GM12873 (cell line): Measurements from ENCODE around the gene RAD51B.

Source experiments
- TF ChIP-seq, protein P1 (sequence below): IDR thresholded peaks from 2 replicates; pipeline ENCODE4 v1.5.1; 2012; ENCODE audit warnings: low read depth, mild to moderate bottlenecking, moderate library complexity, low read length, control low read depth; ENCODE audit not compliant: insufficient read depth; ENCODE audit errors: missing control alignments

Gene RAD51B

DNA sequence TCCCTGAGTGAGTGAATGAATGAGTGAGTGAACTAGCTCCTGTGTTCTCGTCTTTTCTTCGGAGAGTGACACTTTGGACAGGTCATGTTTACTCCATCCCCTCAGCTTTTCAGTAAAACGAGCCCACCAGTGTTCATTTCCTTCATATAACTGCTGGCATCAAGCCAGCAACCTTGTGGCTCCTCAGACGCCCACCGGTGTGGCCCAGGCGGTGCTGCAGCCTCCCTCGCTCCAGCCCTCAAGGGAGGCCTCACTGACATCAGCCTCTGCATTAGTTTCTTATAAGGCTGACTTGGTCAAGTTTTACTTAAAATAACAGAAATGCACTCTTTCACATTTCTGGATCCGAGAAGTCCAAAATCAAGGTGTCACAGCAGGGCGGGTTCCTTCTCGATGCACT lies 785.2 kb downstream of the RAD51B start:
- TF ChIP-seq, protein P1, sequence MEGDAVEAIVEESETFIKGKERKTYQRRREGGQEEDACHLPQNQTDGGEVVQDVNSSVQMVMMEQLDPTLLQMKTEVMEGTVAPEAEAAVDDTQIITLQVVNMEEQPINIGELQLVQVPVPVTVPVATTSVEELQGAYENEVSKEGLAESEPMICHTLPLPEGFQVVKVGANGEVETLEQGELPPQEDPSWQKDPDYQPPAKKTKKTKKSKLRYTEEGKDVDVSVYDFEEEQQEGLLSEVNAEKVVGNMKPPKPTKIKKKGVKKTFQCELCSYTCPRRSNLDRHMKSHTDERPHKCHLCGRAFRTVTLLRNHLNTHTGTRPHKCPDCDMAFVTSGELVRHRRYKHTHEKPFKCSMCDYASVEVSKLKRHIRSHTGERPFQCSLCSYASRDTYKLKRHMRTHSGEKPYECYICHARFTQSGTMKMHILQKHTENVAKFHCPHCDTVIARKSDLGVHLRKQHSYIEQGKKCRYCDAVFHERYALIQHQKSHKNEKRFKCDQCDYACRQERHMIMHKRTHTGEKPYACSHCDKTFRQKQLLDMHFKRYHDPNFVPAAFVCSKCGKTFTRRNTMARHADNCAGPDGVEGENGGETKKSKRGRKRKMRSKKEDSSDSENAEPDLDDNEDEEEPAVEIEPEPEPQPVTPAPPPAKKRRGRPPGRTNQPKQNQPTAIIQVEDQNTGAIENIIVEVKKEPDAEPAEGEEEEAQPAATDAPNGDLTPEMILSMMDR, result no peak

DNA sequence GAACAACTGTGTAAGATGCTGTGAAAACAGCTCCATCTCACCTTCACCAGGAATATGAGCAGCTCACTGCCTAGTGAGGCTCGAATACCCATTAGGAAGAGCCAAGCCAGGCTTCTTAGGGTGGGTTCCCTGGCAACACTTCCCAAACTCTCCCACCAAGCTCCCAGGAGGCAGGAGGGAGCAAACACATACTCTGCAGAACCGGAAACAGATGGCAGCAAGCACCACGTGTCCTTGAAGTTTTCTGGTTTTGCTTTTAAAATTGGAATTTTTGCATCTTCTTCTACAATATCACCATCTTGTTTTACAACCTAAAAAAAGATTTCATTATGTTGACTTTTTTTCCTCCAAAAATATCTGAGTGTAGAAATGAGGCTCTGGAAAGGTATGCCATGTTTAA lies 786.6 kb downstream of the RAD51B start:
- TF ChIP-seq, protein P1, result no peak

DNA sequence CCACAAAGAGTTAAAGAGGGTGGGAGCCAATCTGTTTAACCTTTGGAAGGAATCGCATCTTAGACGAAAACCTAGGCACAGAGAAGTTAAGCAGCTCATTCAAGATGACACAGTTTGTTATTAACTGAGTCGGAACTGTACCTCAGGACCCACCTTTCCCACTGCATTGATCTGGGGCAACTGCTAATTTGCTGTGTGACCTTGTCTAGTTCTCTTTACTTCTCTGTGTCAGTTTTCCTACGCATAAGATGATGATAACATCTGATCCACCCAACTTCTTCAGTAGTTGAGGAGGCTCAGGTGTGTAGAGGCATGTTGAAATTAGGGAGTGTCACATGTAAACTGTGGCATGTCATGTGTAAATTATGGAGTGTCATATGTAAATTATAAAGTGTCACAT lies 787.1 kb downstream of the RAD51B start:
- TF ChIP-seq, protein P1, result no peak

DNA sequence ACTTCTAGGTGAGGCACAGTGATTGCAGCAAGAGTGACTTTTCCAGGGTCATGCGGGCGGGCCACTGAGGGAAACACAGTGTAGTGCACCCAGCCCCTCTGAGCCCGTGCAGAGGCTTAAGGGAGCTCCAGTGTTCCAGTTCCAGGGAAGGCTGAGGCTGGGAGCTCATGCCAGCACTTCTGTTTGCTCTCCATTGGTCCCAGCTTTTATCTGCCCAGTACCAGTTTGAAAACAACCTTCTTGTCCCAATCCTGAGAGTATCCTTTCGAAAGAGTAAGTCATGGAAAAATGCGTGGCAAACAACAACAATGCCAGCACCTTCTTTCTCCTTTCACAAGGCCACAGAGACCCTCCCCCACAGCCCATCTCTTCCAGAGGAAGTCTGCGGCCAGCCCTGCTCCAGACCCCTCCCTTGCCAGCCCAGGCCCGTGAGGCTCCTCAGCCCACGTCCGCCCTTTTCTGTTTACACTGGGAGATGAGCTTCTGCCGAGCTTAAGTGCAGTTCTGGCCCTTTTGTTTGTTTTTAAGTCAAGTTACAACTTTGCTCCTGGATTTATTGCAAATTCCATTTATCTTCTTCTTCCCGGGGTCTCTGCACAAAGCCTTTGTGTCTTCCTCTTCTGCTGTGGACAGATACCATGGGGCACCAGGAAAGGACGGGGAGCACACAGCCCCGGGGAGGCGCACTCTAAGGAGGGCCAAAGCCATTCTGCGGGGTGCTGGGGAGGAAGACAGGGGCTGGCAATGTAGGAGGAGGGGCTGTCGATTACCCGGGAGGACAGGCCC lies 787.7 kb downstream of the RAD51B start:
- TF ChIP-seq, protein P1, result no peak

DNA sequence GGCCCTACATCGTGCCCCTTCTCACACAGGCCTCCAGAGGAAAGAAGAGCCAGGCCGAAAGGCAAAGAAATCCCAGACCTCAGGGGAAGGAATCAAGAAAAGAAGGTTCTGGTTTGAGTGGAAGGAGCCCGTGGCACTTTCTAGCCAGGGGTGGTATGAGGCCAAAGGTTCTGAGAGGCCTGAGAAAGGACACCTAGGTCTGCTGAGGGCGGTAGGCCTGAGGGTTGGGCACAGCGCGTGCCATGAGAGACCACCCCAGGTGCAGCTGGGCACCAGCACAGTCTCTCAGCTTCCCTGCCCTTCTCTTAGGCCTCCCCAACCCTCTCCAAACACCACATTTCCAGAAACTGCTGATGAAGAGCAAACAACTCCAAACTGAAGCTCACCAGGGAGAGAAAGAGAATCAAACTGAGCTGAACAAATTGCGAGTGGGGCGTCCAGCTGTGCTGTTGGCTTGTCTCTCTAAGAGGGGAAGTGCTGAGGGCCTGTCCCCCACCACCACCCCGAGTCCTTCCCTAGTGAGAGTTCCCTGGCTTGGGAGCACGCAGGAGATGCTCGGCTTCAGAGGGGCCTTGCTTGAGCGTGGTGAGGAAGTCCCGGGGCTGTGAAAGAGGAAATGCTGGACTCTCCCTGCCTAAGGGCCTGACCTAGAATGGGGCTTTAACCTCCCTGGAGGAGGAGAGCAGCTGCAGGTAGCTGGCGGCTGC lies 788.4 kb downstream of the RAD51B start:
- TF ChIP-seq, protein P1, result no peak

DNA sequence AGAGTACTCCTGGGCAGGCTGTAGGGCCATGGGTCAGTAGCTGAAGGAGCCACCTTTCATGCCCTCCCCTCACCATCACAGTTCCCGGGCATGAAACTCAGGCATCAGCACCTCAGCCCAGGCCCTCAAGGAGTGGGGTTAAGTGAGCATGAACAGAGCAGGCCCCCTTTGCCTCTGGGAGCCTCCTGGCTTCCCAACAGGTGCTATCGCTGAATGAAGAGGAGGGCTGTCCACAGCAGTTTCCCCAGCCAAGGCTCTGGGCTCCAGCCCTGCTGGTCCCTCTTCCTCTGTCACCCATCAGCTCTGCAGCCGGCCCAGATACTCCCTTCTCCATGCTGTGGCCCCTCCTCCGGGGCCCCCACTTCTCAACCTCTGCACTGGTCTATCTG lies 789.0 kb downstream of the RAD51B start:
- TF ChIP-seq, protein P1, result no peak

DNA sequence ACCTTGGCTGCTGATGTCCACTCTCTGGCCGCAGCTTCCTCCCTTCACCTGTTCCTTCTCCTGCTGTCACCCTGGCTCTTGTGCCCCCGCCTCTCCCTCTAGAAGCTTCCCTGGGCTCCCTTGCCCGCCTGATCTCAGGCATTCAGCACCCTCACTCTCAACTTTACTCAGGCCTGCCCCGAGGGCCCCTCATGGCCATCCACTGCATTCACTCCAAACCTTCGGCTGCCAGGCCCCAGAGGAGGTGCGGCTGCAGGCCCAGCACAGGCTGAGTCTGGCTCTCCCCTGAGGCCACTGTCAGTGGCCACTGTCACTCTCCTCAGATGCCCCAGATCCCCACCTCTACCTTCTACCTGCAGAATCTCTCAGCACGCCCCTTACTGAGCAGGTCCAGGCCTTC lies 789.4 kb downstream of the RAD51B start:
- TF ChIP-seq, protein P1, result no peak
